Esophagus muscularis mucosa (tissue), 4 donors: ENCODE data around the gene PROX1.

ENCODE experiments used
- EP300 ChIP-seq: sonication (generic); formaldehyde crosslinking; IDR thresholded peaks from one replicate; pipeline ENCODE4 v1.6.1; 2017; ENCODE audit warnings: antibody characterized with exemption
- POLR2AphosphoS5 ChIP-seq, 2 donors: sonication (generic); formaldehyde crosslinking; IDR thresholded peaks; one replicate each; pipeline ENCODE4 v1.6.1; 2017; ENCODE audit warnings: antibody characterized with exemption in 2 of 2
- TF ChIP-seq, protein P1 (sequence below), 3 experiments: fragments of 200-600 bp in 2 of 3; fragments of 450-650 bp in 1 of 3; sonication (generic) in 2 of 3; IDR thresholded peaks; one replicate each; pipeline ENCODE4 v1.5.1; 2017 to 2019; ENCODE audit warnings: antibody characterized with exemption in 3 of 3, mild to moderate bottlenecking in 2 of 3, moderate library complexity in 1 of 3

DNA sequence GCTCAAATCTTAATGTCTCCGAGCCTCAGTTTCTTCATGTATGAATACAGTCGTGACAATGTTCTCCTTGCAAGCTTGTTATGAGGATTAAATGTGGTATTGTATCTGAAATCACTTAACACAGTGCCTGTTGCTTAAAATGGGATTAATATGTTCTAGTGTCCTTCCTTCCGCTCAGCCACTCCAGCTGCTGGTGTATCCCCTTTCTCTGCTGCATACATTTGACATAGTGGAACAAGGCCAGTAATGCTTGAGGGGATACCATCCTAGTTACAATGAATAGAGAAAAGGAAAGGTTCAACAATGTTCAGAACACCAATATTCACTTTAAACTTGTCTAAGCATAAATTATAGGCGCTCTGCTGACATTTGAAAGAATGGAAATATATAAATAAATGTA, 64.0 kb downstream of the PROX1 start:
- TF ChIP-seq, protein P1, sequence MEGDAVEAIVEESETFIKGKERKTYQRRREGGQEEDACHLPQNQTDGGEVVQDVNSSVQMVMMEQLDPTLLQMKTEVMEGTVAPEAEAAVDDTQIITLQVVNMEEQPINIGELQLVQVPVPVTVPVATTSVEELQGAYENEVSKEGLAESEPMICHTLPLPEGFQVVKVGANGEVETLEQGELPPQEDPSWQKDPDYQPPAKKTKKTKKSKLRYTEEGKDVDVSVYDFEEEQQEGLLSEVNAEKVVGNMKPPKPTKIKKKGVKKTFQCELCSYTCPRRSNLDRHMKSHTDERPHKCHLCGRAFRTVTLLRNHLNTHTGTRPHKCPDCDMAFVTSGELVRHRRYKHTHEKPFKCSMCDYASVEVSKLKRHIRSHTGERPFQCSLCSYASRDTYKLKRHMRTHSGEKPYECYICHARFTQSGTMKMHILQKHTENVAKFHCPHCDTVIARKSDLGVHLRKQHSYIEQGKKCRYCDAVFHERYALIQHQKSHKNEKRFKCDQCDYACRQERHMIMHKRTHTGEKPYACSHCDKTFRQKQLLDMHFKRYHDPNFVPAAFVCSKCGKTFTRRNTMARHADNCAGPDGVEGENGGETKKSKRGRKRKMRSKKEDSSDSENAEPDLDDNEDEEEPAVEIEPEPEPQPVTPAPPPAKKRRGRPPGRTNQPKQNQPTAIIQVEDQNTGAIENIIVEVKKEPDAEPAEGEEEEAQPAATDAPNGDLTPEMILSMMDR (IDR thresholded peaks at IDR 0.05), result no peak
- TF ChIP-seq EP300 (no peak), POLR2AphosphoS5 (IDR thresholded peaks at IDR 0.05) (no peak)
